Spleen (tissue), 7 donors: ENCODE results near the gene LGALS1.

Source experiments
- CTCF ChIP-seq, 11 experiments: fragments of 200-600 bp in 7 of 11; fragments of 450-650 bp in 4 of 11; sonication (generic) in 4 of 11; IDR thresholded peaks in 8 of 11; conservative IDR thresholded peaks in 3 of 11; 1 replicate in 7 of 11; 2 replicates in 4 of 11; pipeline versions ENCODE4 v1.4.0 to v1.8.0; 2016 to 2021; ENCODE audit warnings: antibody characterized with exemption in 11 of 11, inconsistent platforms in 4 of 11, mild to moderate bottlenecking in 1 of 11
- POLR2A ChIP-seq, 3 donors: fragments of 450-650 bp; IDR thresholded peaks; one replicate each; pipeline ENCODE4 v1.5.1; 2017; ENCODE audit warnings: antibody characterized with exemption in 3 of 3, mild to moderate bottlenecking in 1 of 3
- donor health status: DM: no; HTN: no; CAD: no; lungs with moderate emphysema.
- donor health status: DM: no; HTN: no; CAD: no.
- donor health status: DM: no; HTN: no; CAD: no.

- TF ChIP-seq CTCF (IDR thresholded peaks at IDR 0.05 in 8 of 11, conservative IDR thresholded peaks at IDR 0.05 in 3 of 11) (no peak), POLR2A (IDR thresholded peaks at IDR 0.05) (no peak)
Measured at GRCh38 chr22:37625737-37626136, 49.7 kb upstream of the LGALS1 start.
